Esophagus squamous epithelium (tissue), 5 donors: ENCODE measurements around the gene GLB1L3. TPM values are rescaled to one million over a fixed set of nuclear protein-coding genes. Genes with fewer than 3 reads are reported as not detected.

Source experiments
- DNase-seq: peaks from one replicate; lab custom pipeline; 2025; lab: John Stamatoyannopoulos, UW
- H3K27ac ChIP-seq, 4 donors: fragments of 200-600 bp; sonication (generic); one replicate each; pipeline ENCODE4 v1.5.1; 2016 to 2019; ENCODE audit warnings: mild to moderate bottlenecking in 1 of 4
- H3K27me3 ChIP-seq, 4 donors: fragments of 200-600 bp; sonication (generic); 1 replicate in 3 of 4; 2 replicates in 1 of 4; pipeline versions ENCODE4 v1.5.1 to v1.6.0; 2017 to 2021; ENCODE audit warnings: antibody characterized with exemption in 1 of 4
- H3K36me3 ChIP-seq, 3 donors: fragments of 200-600 bp; sonication (generic); one replicate each; pipeline ENCODE4 v1.5.1; 2016 to 2019
- H3K4me1 ChIP-seq, 3 donors: fragments of 200-600 bp; sonication (generic); one replicate each; pipeline ENCODE4 v1.5.1; 2017 to 2019
- H3K4me3 ChIP-seq, 4 donors: fragments of 200-600 bp; sonication (generic); 1 replicate in 3 of 4; 2 replicates in 1 of 4; pipeline ENCODE4 v1.5.1; 2016 to 2019; ENCODE audit warnings: mild to moderate bottlenecking in 2 of 4, moderate library complexity in 1 of 4
- H3K9me3 ChIP-seq, 3 donors: fragments of 200-600 bp; sonication (generic); one replicate each; pipeline ENCODE4 v1.5.1; 2016 to 2019
- CTCF ChIP-seq, 6 experiments: fragments of 450-650 bp in 4 of 6; fragments of 200-600 bp in 2 of 6; sonication (generic) in 2 of 6; IDR thresholded peaks; one replicate each; pipeline ENCODE4 v1.5.1; 2016 to 2019; ENCODE audit warnings: antibody characterized with exemption in 6 of 6, mild to moderate bottlenecking in 4 of 6, moderate library complexity in 4 of 6
- POLR2A ChIP-seq, 4 donors: fragments of 450-650 bp; IDR thresholded peaks; one replicate each; pipeline ENCODE4 v1.6.1; 2017; ENCODE audit warnings: antibody characterized with exemption in 4 of 4, mild to moderate bottlenecking in 4 of 4, moderate library complexity in 3 of 4
- WGBS, 2 donors: methylation state at CpG; one replicate each; pipeline ENCODE4 v1.1.5; 2018; 5-methylcytosine and 5-hydroxymethylcytosine counted together
- intact Hi-C: fragments of 100-400 bp; cut with DNase I; formaldehyde crosslinking; loops from one replicate; pipeline ENCODE4 v1.15.0; 2022
- total RNA-seq, 4 donors: library from RNA; depleted of rRNA; stranded (reverse); fragments of >200 nt; gene quantifications; one replicate each; pipeline ENCODE4 v1.1.0, GENCODE V29; 2016
- donor health status: DM: yes; HTN: yes; CAD: no.

Gene GLB1L3
- total RNA-seq, 4 donors from 2014 or later = under 0.01 TPM; not detected in 3

GRCh38 chr11:134355656-134356055 is 79.5 kb downstream of the GLB1L3 start:
- Histone ChIP-seq H3K27me3 (no peaks in the 10 kb centered on the region), H3K9me3 (no peaks in the 10 kb centered on the region), H3K27ac (no peak overlapping the region), H3K4me1 (peaks cover 0 to 6% (median 0%) of the 10 kb centered on the region in 3 donors), H3K4me3 (no peak overlapping the region), H3K36me3 (no peaks in the 10 kb centered on the region)
- intact Hi-C loops = no loop called here
- DNase-seq = no peak
- 59 to 69% methylated on average over 5 of the region's 5 CpGs for WGBS, 2 donors
- TF ChIP-seq CTCF (IDR thresholded peaks at IDR 0.05) (no peak), POLR2A (IDR thresholded peaks at IDR 0.05) (no peak)

GRCh38 chr11:134356656-134357544 is 80.7 kb downstream of the GLB1L3 start:
- intact Hi-C loops = no loop called here
- 83 to 86% methylated on average over 7 to 11 of the region's 21 CpGs for WGBS, 2 donors
- Histone ChIP-seq H3K9me3 (no peaks in the 10 kb centered on the region), H3K36me3 (no peaks in the 10 kb centered on the region), H3K4me1 (peaks cover 0 to 6% (median 0%) of the 10 kb centered on the region in 3 donors), H3K4me3 (no peak overlapping the region), H3K27ac (no peak overlapping the region), H3K27me3 (no peaks in the 10 kb centered on the region)
- TF ChIP-seq POLR2A (IDR thresholded peaks at IDR 0.05) (no peak), CTCF (IDR thresholded peaks at IDR 0.05) (no peak)
- no peak for DNase-seq

GRCh38 chr11:134357545-134357839 is 81.3 kb downstream of the GLB1L3 start:
- Histone ChIP-seq H3K36me3 (no peaks in the 10 kb centered on the region), H3K4me3 (no peak overlapping the region), H3K4me1 (peaks cover 0 to 6% (median 0%) of the 10 kb centered on the region in 3 donors), H3K9me3 (no peaks in the 10 kb centered on the region), H3K27me3 (no peaks in the 10 kb centered on the region), H3K27ac (no peak overlapping the region)
- DNase-seq = no peak
- intact Hi-C loops = no loop called here
- TF ChIP-seq POLR2A (IDR thresholded peaks at IDR 0.05) (no peak), CTCF (IDR thresholded peaks at IDR 0.05) (no peak)
- WGBS, 2 donors = 100% methylated on average over 2 of the region's 8 CpGs; no CpG with 5 or more reads in 1 of the 2 donors

- 73 to 83% methylated on average over 2 to 8 of the region's 27 CpGs for WGBS, 2 donors
- peaks cover 0 to 5% (median 0%) of the 10 kb centered on the region in 4 donors for H3K27me3 ChIP-seq
- DNase-seq = no peak
- no peak overlapping the region for H3K27ac ChIP-seq
- intact Hi-C loops = no loop called here
- peaks cover 0 to 6% (median 0%) of the 10 kb centered on the region in 3 donors for H3K4me1 ChIP-seq
- H3K36me3 ChIP-seq = no peaks in the 10 kb centered on the region
- H3K9me3 ChIP-seq = no peaks in the 10 kb centered on the region
- no peak overlapping the region for H3K4me3 ChIP-seq
- TF ChIP-seq POLR2A (IDR thresholded peaks at IDR 0.05) (no peak), CTCF (IDR thresholded peaks at IDR 0.05) (no peak)
These were observed 82.1 kb downstream of the GLB1L3 start for GRCh38 chr11:134358165-134358855.
